ENCODE data around the gene LRRC4.
A peak's percentile ranks its signal among the peaks of the same experiment; 100 is the strongest.

Gene LRRC4, protein sequence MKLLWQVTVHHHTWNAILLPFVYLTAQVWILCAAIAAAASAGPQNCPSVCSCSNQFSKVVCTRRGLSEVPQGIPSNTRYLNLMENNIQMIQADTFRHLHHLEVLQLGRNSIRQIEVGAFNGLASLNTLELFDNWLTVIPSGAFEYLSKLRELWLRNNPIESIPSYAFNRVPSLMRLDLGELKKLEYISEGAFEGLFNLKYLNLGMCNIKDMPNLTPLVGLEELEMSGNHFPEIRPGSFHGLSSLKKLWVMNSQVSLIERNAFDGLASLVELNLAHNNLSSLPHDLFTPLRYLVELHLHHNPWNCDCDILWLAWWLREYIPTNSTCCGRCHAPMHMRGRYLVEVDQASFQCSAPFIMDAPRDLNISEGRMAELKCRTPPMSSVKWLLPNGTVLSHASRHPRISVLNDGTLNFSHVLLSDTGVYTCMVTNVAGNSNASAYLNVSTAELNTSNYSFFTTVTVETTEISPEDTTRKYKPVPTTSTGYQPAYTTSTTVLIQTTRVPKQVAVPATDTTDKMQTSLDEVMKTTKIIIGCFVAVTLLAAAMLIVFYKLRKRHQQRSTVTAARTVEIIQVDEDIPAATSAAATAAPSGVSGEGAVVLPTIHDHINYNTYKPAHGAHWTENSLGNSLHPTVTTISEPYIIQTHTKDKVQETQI

DNA sequence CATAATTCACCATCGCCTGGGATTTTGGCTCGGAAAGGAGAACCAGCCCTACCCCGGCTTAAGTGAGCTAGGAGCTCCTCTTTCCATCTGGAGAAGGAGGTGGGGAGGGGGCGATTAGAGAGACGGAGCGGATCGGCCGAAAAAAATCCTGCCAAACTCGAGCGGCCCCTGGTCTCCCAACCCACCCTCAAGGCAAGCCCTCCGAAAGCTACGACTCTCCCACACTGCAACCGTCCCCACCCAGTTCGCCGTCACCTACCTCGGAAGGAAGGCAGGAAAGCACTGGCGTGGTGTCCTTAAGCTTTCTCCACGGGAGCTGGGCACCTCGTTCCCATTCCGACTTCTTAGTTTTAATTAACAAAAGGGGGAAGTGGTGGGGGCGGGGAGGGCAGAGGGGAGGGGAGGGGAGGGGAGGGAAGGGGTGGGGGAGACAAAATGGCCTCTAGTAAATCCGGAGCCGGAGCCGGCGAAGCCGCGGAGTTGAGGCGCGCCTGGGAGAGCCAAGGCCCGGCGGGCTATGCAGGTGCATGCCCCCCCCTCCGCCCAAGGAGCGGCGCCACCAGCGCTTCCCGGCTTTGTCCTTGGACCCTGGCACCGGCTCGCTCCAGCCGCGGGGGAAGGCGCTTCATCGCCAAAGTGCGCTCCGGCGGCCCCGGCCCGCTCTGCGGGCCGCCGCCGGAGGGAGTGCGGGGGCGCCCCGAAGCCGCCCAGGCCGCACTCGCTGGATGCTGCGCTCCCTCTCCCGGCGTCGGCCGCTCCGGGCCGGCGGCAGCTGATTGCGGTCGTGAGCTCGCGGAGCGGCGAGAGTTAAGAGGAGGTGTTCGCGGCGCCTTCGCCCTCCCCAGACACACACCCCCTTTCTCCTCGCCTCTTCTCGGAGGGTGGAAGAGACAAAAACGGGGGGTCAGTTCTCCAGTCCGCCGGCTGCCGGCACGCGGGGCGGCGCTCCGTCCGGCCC, at the start of gene LRRC4:
Gene LRRC4 (minus strand): TSS at position 784 of the 958 bp plus-strand sequence. CDS start 797 bp downstream, outside the sequence.
- peak; percentile 10 for DNase-seq (ENCODE audit: extremely low read depth, low read depth)
- TF ChIP-seq, protein P1, sequence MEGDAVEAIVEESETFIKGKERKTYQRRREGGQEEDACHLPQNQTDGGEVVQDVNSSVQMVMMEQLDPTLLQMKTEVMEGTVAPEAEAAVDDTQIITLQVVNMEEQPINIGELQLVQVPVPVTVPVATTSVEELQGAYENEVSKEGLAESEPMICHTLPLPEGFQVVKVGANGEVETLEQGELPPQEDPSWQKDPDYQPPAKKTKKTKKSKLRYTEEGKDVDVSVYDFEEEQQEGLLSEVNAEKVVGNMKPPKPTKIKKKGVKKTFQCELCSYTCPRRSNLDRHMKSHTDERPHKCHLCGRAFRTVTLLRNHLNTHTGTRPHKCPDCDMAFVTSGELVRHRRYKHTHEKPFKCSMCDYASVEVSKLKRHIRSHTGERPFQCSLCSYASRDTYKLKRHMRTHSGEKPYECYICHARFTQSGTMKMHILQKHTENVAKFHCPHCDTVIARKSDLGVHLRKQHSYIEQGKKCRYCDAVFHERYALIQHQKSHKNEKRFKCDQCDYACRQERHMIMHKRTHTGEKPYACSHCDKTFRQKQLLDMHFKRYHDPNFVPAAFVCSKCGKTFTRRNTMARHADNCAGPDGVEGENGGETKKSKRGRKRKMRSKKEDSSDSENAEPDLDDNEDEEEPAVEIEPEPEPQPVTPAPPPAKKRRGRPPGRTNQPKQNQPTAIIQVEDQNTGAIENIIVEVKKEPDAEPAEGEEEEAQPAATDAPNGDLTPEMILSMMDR (IDR thresholded peaks at IDR 0.05; ENCODE audit: low read depth, low read length), result peak; percentile 12

DNA sequence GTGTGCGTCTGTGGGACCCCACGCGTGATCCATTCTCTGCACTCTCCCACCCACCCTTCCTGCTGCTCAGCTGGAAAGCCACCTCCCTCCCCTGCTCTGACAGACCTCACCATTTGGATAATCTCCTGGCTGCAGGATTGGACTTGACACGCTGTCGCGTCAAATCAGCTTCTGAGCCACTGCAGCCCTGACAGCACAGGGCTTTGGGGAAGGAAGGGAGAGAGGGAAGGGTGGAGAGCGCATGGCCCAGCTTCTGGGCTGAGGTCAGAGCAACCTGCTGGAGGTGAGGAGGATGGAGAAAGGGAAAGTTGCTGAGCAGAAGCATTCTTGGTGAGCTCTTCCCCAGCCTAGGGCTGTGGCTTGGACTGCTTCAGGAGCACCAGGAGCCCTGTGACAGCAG, 48.9 kb upstream of the LRRC4 start:
- TF ChIP-seq, protein P1 (IDR thresholded peaks at IDR 0.05; ENCODE audit: low read depth, low read length), result no peak
- DNase-seq (ENCODE audit: extremely low read depth, low read depth), result no peak

DNA sequence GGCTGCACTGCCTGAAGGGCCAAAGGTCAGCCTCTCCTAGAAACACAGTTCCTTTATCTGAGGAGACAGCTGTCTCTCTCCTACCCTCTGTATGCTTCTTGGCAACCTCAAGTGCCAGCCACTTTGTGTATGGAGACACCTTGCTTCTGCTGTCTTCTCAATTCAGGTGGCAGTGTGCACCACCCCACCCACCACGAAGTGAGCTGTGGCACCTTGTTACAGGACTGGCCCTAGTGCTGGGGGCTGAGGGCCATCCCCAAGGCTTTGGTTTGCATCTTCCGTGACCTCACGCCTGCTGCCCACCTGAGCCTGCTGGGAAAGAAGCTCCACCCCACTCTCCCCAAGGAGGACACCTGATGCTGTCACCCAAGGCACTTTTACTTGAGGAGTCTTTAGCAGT, 47.1 kb upstream of the LRRC4 start:
- TF ChIP-seq, protein P1 (IDR thresholded peaks at IDR 0.05; ENCODE audit: low read depth, low read length), result no peak
- DNase-seq (ENCODE audit: extremely low read depth, low read depth), result no peak

DNA sequence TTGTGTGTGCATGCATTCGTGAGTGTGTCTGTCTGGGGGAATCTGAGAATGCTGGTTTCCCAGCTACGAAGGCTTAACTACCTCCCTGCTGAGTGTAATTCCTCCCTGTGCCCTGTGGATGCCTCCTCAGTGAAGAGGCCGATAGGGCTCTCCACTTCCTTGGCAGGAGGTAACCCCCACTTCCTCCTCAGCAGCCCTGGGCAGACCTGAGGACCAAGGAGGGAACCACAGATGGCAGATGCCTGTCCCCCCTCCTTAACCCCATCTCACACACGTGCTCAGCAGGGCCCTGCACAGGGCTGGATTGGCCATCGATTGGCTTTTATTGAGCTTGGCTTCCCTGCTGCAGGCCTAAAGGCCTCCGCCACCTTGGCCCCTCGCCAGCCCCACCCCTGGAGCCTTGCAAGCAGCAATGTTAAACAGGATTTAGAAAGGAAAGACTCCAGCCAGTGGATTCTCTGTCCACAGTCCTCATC, 45.6 kb upstream of the LRRC4 start:
- no peak for DNase-seq (ENCODE audit: extremely low read depth, low read depth)
- TF ChIP-seq, protein P1 (IDR thresholded peaks at IDR 0.05; ENCODE audit: low read depth, low read length), result no peak

DNA sequence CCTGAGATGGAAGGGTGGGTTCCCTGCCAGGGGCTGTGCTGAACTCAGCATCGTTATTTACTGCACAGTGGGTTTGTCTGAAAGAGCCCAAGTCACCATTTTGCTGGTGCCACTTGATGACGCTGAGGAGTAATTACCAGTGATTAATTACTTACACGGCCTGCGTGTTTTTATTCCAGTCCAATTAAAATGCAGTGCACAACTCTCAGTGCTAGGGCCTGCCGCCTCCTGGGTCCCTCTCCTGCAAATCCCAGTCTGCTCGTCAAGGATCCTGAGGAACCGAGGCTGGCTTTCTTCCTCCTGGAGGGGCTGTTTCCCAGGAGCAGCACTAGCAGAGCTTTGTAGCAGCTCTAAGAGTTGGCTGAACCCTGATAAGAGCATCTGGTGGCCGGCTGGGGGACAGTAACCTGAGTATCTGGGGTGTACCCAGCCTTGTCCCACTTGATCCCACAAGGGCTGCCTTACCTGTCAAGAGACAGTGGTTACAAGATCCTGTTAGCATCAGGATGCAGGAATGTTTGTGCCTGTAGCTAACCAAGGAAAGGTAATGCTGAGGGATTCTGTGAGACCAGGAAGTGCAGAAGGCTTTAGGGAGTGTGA, 45.1 kb upstream of the LRRC4 start:
- TF ChIP-seq, protein P1 (IDR thresholded peaks at IDR 0.05; ENCODE audit: low read depth, low read length), result no peak
- DNase-seq (ENCODE audit: extremely low read depth, low read depth), result no peak

DNA sequence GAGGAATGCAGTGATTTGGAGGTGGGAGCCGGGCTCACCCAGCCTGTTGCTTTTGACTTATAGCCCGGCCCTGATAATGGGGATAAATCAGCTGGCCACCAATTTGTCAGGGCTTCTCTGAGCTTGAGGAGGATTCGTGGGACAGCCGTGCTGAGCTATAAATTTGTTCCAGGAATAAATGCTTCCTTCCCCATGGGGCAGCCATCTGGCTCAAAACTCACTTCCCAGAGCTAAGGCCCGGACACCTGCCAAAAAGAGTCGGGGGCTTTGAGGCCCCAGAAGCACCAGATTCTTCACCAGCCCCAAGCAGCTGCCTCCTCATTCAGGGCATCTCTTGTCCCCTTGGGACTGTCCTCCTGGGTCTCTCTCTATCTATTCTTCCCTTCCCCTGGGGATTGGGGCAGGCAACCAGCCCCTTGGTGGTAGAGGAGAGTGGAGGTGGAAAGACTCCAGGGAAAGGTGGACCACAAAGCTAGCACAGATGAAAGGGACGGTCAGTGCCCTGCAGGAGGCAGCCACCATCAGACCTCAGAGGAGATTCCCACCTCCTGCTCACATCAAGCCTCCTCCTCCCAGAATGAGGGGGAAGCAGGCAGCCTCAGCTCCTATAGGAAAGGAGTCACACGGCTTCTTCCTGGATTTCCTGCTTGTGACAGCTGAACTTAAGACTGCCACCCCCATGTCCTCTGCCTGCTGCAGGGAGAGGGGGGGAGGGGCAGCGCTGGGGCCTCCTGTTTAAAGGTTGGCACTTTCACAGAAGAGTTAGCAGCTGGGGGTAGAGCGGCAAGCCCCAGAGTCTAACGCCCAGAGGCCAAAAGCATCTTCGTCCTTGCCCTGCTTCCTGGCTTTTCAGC, 44.2 kb upstream of the LRRC4 start:
- DNase-seq (ENCODE audit: extremely low read depth, low read depth), result no peak
- TF ChIP-seq, protein P1 (IDR thresholded peaks at IDR 0.05; ENCODE audit: low read depth, low read length), result no peak
